Ovary (tissue), 9 donors: ENCODE results near the gene AKT3. TPM values are rescaled to one million over a fixed set of nuclear protein-coding genes. Genes with fewer than 3 reads are reported as not detected.

Experiments used
- DNase-seq, 5 donors: peaks; one replicate each; pipeline ENCODE4 v3.0.0-alpha.2; 2019 to 2020
- H3K27ac ChIP-seq, 2 donors: fragments of 200-600 bp; one replicate each; pipeline versions ENCODE4 v1.5.1 to v1.8.0; 2019 to 2022
- H3K27me3 ChIP-seq: fragments of 200-600 bp; one replicate; pipeline ENCODE4 v1.8.0; 2022
- H3K36me3 ChIP-seq: fragments of 200-600 bp; sonication (generic); one replicate; pipeline ENCODE4 v1.5.1; 2019
- H3K4me1 ChIP-seq: one replicate; pipeline ENCODE4 v1.8.1; 2013; ENCODE audit warnings: mild to moderate bottlenecking, moderate library complexity; ENCODE audit not compliant: insufficient read depth
- H3K4me3 ChIP-seq: fragments of 200-600 bp; sonication (generic); one replicate; pipeline ENCODE4 v1.5.1; 2017
- H3K9me3 ChIP-seq, 2 donors: fragments of 200-600 bp in 1 of 2; sonication (generic) in 1 of 2; one replicate each; pipeline versions ENCODE4 v1.5.1 to v1.8.1; 2013 to 2019; ENCODE audit warnings: mild to moderate bottlenecking in 1 of 2, moderate library complexity in 1 of 2
- EP300 ChIP-seq: sonication (generic); formaldehyde crosslinking; IDR thresholded peaks from one replicate; pipeline ENCODE4 v1.6.1; 2017; ENCODE audit warnings: antibody characterized with exemption
- POLR2A ChIP-seq: fragments of 450-650 bp; IDR thresholded peaks from one replicate; pipeline ENCODE4 v1.6.1; 2017; ENCODE audit warnings: antibody characterized with exemption, mild to moderate bottlenecking, moderate library complexity
- WGBS, 3 donors: extraction: QIAGEN DNeasy Blood & Tissue Kit in 1 of 3; methylation state at CpG; one replicate each; pipeline versions ENCODE4 v1.1.5 to v1.1.7; 2013 to 2017; 5-methylcytosine and 5-hydroxymethylcytosine counted together
- intact Hi-C, 4 donors: fragments of 100-400 bp; cut with DNase I; formaldehyde crosslinking; loops; one replicate each; pipeline versions ENCODE4 v1.11.0 to v1.15.1; 2022 to 2023
- polyA plus RNA-seq, 2 donors: library from polyadenylated mRNA; stranded (reverse); fragments of 200-250 nt in 1 of 2; fragments of 350-450 nt in 1 of 2; fragmentation: Illumina TruSeq in 1 of 2; extraction: RNeasy Lipid Tissue Mini Kit (QIAGEN cat#74804) in 1 of 2; gene quantifications; one replicate each; pipeline ENCODE4 v1.2.3, GENCODE V29; 2013 to 2014
- total RNA-seq, 7 donors: library from RNA; depleted of rRNA in 2 of 7; stranded (reverse); fragments of >200 nt in 2 of 7; fragmentation: NEBNext Ultra II Directional in 3 of 7; extraction: Animal tissue kit (Norgen Biotek cat#: 25700) in 3 of 7; gene quantifications; one replicate each; pipeline versions ENCODE4 v1.1.0 to v1.2.4, GENCODE V29; 2016 to 2023
- TF ChIP-seq, protein P1 (sequence below), 3 donors: fragments of 450-650 bp in 2 of 3; fragments of 200-600 bp in 1 of 3; IDR thresholded peaks; one replicate each; pipeline versions ENCODE4 v1.5.1 to v1.8.0; 2016 to 2022; ENCODE audit warnings: antibody characterized with exemption in 3 of 3, mild to moderate bottlenecking in 1 of 3
- donor health status: DM: no; HTN: no; CAD: no; lungs with moderate emphysema.
- donor health status: DM: no; HTN: no; CAD: no.
- donor health status: Bipolar disorder and iron deficiency.
- donor health status: DM: yes; HTN: yes; CAD: no.
- donor health status: DM: no; HTN: no; CAD: no.
- donor health status: DM: yes; HTN: yes; CAD: no.

Gene AKT3
- total and polyA plus RNA-seq, 9 donors: 27.2 to 202 (median 111) TPM

DNA sequence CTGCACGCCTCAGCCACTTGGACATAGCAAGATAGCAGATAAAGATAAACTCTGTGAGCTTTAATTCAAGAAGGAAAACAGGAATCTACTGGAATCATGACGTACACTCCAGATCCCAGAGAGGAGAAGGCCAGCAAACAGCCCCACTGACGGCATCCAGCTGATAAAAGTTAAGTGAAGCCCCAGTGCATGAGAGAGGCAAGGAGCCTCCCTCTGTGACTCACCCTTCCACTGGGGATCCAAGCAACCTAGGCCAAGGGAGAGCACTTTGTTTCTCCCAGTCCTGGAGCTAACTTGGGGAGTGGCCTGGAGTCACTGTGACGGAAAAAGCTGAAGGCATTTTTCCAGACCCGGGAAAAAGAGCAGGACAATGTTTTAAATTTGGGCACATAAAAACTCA lies 270.0 kb downstream of the AKT3 start:
- TF ChIP-seq, protein P1, sequence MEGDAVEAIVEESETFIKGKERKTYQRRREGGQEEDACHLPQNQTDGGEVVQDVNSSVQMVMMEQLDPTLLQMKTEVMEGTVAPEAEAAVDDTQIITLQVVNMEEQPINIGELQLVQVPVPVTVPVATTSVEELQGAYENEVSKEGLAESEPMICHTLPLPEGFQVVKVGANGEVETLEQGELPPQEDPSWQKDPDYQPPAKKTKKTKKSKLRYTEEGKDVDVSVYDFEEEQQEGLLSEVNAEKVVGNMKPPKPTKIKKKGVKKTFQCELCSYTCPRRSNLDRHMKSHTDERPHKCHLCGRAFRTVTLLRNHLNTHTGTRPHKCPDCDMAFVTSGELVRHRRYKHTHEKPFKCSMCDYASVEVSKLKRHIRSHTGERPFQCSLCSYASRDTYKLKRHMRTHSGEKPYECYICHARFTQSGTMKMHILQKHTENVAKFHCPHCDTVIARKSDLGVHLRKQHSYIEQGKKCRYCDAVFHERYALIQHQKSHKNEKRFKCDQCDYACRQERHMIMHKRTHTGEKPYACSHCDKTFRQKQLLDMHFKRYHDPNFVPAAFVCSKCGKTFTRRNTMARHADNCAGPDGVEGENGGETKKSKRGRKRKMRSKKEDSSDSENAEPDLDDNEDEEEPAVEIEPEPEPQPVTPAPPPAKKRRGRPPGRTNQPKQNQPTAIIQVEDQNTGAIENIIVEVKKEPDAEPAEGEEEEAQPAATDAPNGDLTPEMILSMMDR (IDR thresholded peaks at IDR 0.05): no peak
- no peak for TF ChIP-seq EP300
- TF ChIP-seq POLR2A: no peak
- Histone ChIP-seq H3K36me3 (no peaks in the 10 kb centered on the region), H3K4me3 (no peak overlapping the region), H3K9me3 (no peaks in the 10 kb centered on the region), H3K4me1 (no peaks in the 10 kb centered on the region), H3K27me3 (no peaks in the 10 kb centered on the region), H3K27ac (no peak overlapping the region)
- WGBS, 3 donors: 68 to 81% (median 80%) methylated on average over 5 of the region's 5 CpGs
- no peak for DNase-seq
- intact Hi-C loops: no loop called here

DNA sequence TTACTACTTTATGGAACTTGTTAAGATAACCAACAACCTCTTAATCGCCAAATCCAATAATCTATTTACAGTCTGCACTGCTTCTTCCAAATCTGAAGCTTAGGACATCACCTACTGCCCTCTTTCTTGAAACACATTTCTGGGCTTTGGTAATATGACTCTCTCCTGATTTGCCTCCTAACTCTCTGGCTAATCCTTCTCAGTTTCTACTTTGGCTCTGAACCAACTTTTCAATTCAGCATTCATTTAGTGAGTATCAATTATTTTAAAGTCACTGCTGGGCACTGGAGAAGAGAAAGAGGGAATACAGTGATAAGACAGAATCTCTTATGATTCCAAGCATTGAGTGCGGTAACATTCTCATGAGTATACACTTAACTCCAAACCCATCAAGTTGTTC lies 275.0 kb downstream of the AKT3 start:
- TF ChIP-seq, protein P1 (IDR thresholded peaks at IDR 0.05): no peak
- no peak for TF ChIP-seq EP300
- TF ChIP-seq POLR2A: no peak
- H3K4me3 ChIP-seq: no peak overlapping the region
- intact Hi-C loops: no loop called here
- no peaks in the 10 kb centered on the region for H3K27me3 ChIP-seq
- WGBS, 3 donors: 93 to 99% (median 98%) methylated on average over 2 of the region's 2 CpGs
- no peak overlapping the region for H3K27ac ChIP-seq
- H3K36me3 ChIP-seq: no peaks in the 10 kb centered on the region
- DNase-seq: no peak
- no peaks in the 10 kb centered on the region for H3K9me3 ChIP-seq
- H3K4me1 ChIP-seq: no peaks in the 10 kb centered on the region

DNA sequence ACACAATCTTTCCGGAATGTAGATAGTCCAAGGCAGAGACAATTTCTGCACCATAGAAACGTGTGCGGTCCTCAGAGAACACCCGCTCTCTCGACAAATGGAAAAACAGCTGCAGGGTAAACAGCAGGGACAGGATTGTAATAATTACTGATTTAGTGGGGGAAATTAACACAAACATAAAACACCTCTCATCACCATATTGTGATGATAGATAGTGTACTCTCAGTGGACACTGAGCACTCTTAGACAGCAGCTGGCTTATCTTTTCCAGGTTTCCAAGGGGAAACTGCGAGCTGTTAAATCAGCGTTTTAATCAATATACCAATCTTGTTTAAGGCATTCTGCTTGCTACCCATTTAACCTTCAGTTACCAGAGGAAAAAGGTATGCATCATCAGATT lies 277.1 kb downstream of the AKT3 start:
- WGBS, 3 donors: 93 to 97% (median 96%) methylated on average over 7 of the region's 7 CpGs
- Histone ChIP-seq H3K36me3 (no peaks in the 10 kb centered on the region), H3K9me3 (no peaks in the 10 kb centered on the region), H3K27me3 (no peaks in the 10 kb centered on the region), H3K4me1 (no peaks in the 10 kb centered on the region), H3K27ac (no peak overlapping the region), H3K4me3 (no peak overlapping the region)
- DNase-seq: no peak
- no peak for TF ChIP-seq POLR2A
- TF ChIP-seq, protein P1 (IDR thresholded peaks at IDR 0.05): no peak
- no peak for TF ChIP-seq EP300
- intact Hi-C loops: no loop called here

DNA sequence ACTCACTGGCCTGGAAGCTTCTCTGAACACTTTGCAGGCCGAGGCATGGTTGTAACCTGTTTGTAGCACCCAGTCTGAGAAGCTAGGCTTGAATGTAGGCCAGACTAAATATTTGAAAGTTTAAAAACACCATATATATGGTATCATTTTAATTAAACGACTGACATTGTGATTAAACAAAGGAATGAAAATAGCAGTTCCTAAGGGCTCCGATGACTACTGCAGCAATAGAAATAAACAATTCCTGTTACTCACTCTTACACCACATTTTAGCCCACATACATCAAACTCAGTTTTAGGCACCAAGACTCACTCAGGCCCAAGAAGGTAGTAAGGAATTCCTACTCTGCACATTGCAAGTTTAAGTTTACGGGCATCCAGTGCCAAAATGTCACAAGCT lies 281.2 kb downstream of the AKT3 start:
- WGBS, 3 donors: 44 to 63% (median 46%) methylated on average over 4 of the region's 4 CpGs
- no peak overlapping the region for H3K27ac ChIP-seq

More for the DNA sequence above, 281.2 kb downstream of the AKT3 start:
- H3K4me3 ChIP-seq: no peak overlapping the region
- no peaks in the 10 kb centered on the region for H3K27me3 ChIP-seq
- TF ChIP-seq, protein P1 (IDR thresholded peaks at IDR 0.05): no peak
- no peak for TF ChIP-seq POLR2A
- no peak for TF ChIP-seq EP300
- H3K36me3 ChIP-seq: no peaks in the 10 kb centered on the region
- DNase-seq: no peak
- intact Hi-C loops: no loop called here
- H3K4me1 ChIP-seq: no peaks in the 10 kb centered on the region
- H3K9me3 ChIP-seq: no peaks in the 10 kb centered on the region
